NCI-H748 treated with DMSO at 0.1 percent for 48 hours (cell line): ENCODE results near the gene RAB20.
A peak's percentile ranks its signal among the peaks of the same experiment; 100 is the strongest.
"Not testable (repeated sequence)": the region's sequence is repeated elsewhere in the genome, so short reads cannot be mapped to it uniquely, and the experiment has no call there.

Source experiments
- DNase-seq: peaks from one replicate; lab custom pipeline; 2025; lab: John Stamatoyannopoulos, UW

Gene RAB20

GRCh38 chr13:110509478-110509926 lies 52.0 kb downstream of the RAB20 start:
- peak; percentile 86 for DNase-seq

- DNase-seq, result no peak
These were observed 53.7 kb downstream of the RAB20 start for GRCh38 chr13:110507678-110508381.

- DNase-seq, result no peak
These were observed 54.5 kb downstream of the RAB20 start for GRCh38 chr13:110506859-110507566.

- no peak for DNase-seq
These were observed 55.1 kb downstream of the RAB20 start for GRCh38 chr13:110506396-110506795.

GRCh38 chr13:110505594-110505993 lies 55.9 kb downstream of the RAB20 start:
- DNase-seq, result no peak

GRCh38 chr13:110503979-110504499 lies 57.5 kb downstream of the RAB20 start:
- DNase-seq, result no peak

- DNase-seq, result no peak
These were observed 58.3 kb downstream of the RAB20 start for GRCh38 chr13:110503037-110503901.

GRCh38 chr13:110501188-110501587 lies 60.3 kb downstream of the RAB20 start:
- no peak for DNase-seq

GRCh38 chr13:110500341-110500740 lies 61.2 kb downstream of the RAB20 start:
- DNase-seq, result no peak

- peak; percentile 95 for DNase-seq
These were observed 61.8 kb downstream of the RAB20 start for GRCh38 chr13:110499621-110500281.

GRCh38 chr13:110498765-110499164 lies 62.8 kb downstream of the RAB20 start:
- DNase-seq, result no peak

- DNase-seq, result no peak
These were observed 63.2 kb downstream of the RAB20 start for GRCh38 chr13:110498327-110498726.

GRCh38 chr13:110497896-110498295 lies 63.6 kb downstream of the RAB20 start:
- DNase-seq, result not testable (repeated sequence)

GRCh38 chr13:110497003-110497402 lies 64.5 kb downstream of the RAB20 start:
- no peak for DNase-seq

- no peak for DNase-seq
These were observed 65.2 kb downstream of the RAB20 start for GRCh38 chr13:110496281-110496680.

GRCh38 chr13:110495881-110496280 lies 65.6 kb downstream of the RAB20 start:
- DNase-seq, result no peak

GRCh38 chr13:110495376-110495775 lies 66.1 kb downstream of the RAB20 start:
- no peak for DNase-seq

GRCh38 chr13:110493613-110494012 lies 67.9 kb downstream of the RAB20 start:
- DNase-seq, result no peak

- no peak for DNase-seq
These were observed 68.6 kb downstream of the RAB20 start for GRCh38 chr13:110492679-110493593.

GRCh38 chr13:110491869-110492678 lies 69.4 kb downstream of the RAB20 start:
- no peak for DNase-seq
